ENCODE data around the gene RAPGEF5. TPM values are rescaled to one million over a fixed set of nuclear protein-coding genes. Genes with fewer than 3 reads are reported as not detected.

RAPGEF5 gene
- total RNA-seq, 1 experiment from 2014 or later, result 13.3 TPM

DNA sequence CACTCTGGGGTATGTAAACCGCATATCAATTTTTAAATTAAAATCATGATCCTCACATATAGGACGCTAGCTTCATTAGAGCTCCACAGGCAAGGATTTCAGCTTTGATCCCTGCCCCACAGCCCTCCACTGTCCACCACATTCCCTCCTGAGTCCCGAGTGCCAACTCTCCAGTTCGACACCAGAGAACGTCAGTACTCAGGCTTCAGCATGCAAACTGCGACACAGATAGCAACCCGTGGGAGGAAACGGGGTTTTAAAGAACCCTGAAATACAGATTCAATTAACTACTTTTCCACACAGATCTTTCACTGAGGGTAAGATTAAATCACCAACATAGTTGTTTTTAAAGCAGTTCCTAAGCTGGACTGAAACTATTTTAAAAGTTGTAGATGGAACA is 26.1 kb downstream of the RAPGEF5 start:
- no peak for DNase-seq
- Histone ChIP-seq H3K18ac (ENCODE audit: insufficient read length, low read depth, low read length) (peak overlapping the region; percentile 59), H2AK5ac (ENCODE audit: insufficient read length, low read length) (no peak overlapping the region), H3K79me2 (ENCODE audit: insufficient read depth, low read length) (peaks cover 7% of the 10 kb centered on the region; the same call in 1 of the 2 replicates), H3K23me2 (ENCODE audit: insufficient read length, low read depth, low read length, poor library complexity, severe bottlenecking) (no peaks in the 10 kb centered on the region), H3T11ph (ENCODE audit: low read length) (no peak overlapping the region), H3K27ac (ENCODE audit: insufficient read length, low read depth, low read length) (no peak overlapping the region), H3K79me1 (ENCODE audit: insufficient read depth, low read depth, low read length, poor library complexity, severe bottlenecking) (no peaks in the 10 kb centered on the region), H3K56ac (ENCODE audit: insufficient read length, low read depth, low read length) (no peak overlapping the region), H2BK15ac (ENCODE audit: low read depth, low read length) (no peak overlapping the region), H4K91ac (ENCODE audit: insufficient read length, low read depth, low read length) (no peak overlapping the region), H3K27me3 (ENCODE audit: insufficient read depth, low read length) (no peaks in the 10 kb centered on the region), H4K20me1 (ENCODE audit: control insufficient read depth, insufficient read depth, insufficient read length) (no peaks in the 10 kb centered on the region), H2BK20ac (ENCODE audit: low read depth, low read length, poor library complexity, severe bottlenecking) (no peak overlapping the region), H3K14ac (ENCODE audit: insufficient read depth, low read length) (peak overlapping the region; percentile 14; the same call in 1 of the 2 replicates), H2BK120ac (ENCODE audit: low read depth, low read length, poor library complexity, severe bottlenecking) (no peak overlapping the region), H3K4me2 (ENCODE audit: insufficient read depth, insufficient read length, low read length) (no peak overlapping the region), H2BK5ac (ENCODE audit: insufficient read length, low read length) (no peak overlapping the region), H3K23ac (ENCODE audit: insufficient read length, low read depth, low read length) (no peak overlapping the region), H2AFZ (ENCODE audit: low read length) (no peak overlapping the region), H3K9me3 (ENCODE audit: control insufficient read depth, low read depth, low read length) (no peaks in the 10 kb centered on the region), H2BK12ac (ENCODE audit: insufficient read length, low read depth, low read length) (no peak overlapping the region), H4K5ac (ENCODE audit: insufficient read length, low read depth, low read length) (no peak overlapping the region), H3K4me1 (ENCODE audit: insufficient read depth, low read length) (peaks cover 22% of the 10 kb centered on the region; the same call in 1 of the 2 replicates), H3K9ac (ENCODE audit: extremely low read depth, insufficient read length, low read length) (no peak overlapping the region), H3K4ac (ENCODE audit: low read depth, low read length) (no peak overlapping the region), H4K8ac (replicated peaks; ENCODE audit: insufficient read length, low read depth, low read length) (no peak overlapping the region)
- TF ChIP-seq, protein P1, sequence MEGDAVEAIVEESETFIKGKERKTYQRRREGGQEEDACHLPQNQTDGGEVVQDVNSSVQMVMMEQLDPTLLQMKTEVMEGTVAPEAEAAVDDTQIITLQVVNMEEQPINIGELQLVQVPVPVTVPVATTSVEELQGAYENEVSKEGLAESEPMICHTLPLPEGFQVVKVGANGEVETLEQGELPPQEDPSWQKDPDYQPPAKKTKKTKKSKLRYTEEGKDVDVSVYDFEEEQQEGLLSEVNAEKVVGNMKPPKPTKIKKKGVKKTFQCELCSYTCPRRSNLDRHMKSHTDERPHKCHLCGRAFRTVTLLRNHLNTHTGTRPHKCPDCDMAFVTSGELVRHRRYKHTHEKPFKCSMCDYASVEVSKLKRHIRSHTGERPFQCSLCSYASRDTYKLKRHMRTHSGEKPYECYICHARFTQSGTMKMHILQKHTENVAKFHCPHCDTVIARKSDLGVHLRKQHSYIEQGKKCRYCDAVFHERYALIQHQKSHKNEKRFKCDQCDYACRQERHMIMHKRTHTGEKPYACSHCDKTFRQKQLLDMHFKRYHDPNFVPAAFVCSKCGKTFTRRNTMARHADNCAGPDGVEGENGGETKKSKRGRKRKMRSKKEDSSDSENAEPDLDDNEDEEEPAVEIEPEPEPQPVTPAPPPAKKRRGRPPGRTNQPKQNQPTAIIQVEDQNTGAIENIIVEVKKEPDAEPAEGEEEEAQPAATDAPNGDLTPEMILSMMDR (conservative IDR thresholded peaks at IDR 0.05), result no peak
- Mint-ChIP-seq H3K36me3 (ENCODE audit: insufficient read depth in 1 of 3, low read depth in 3 of 3) (peaks cover 0 to 2% (median 0%) of the 10 kb centered on the region in 3 experiments; a peak in 1 of 7 replicates), H3K9me3 (no peaks in the 10 kb centered on the region), H3K27me3 (ENCODE audit: low read depth) (no peaks in the 10 kb centered on the region), H3K27ac (peak overlapping the region in 1 of 3 experiments; percentile 75; a peak in 1 of 7 replicates), H3K4me3 (no peak overlapping the region), H3K4me1 (peaks cover 68 to 71% of the 10 kb centered on the region in 2 experiments)
- WGBS (ENCODE audit: extremely low coverage, insufficient read length, low lambda C conversion rate), result no CpG with 5 or more reads among the region's 8 CpGs

All from H9 (cell line).